ENCODE results near the gene P4HB. TPM values are rescaled to one million over a fixed set of nuclear protein-coding genes. Genes with fewer than 3 reads are reported as not detected.

The P4HB gene
- total RNA-seq = 1,324 and 2,574 TPM in 2 replicates

DNA sequence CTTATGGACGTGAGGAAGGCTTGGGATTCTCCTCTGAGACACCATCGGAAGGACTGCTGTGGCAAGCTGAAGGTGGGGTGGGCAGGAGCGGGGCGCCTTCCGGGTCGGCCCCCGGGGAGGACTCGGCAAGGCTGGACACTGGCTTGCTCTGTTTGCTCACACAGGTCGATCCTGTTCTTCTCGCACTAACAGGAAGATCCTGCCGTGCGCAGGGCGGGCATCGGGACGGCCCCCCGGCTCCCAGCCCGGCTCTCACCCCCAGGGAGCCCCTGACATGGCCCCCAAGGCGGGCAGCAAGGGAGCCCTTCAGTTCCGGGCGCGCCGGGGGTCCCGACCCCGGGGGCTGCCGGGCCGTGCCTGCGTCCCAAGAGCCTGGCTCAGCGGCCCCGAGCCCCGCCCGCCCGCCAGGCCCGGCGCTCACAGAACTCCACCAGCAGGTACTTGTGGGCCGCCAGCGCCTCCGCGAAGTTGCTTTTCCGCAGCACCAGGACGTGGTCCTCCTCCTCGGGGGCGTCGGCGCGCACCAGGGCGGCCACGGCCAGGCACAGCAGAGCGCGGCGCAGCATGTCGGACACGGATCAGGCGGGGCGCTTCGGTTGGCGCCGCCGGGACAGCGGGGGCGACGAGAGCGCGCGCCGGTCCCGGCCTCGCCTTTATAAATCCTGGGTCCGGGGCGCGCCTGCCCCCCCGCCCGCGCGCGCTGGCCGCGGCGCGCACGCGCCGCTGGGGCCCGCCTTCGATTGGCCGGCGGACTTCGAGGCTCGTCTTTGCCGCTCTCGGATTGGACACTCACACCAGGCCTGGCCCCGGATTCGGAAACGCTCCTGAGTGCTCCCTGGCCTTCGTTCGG, at the start of gene P4HB:
P4HB (minus strand) TSS at position 630 of the 850 bp plus-strand sequence; CDS start at position 566, 64 bp downstream.

GRCh38 chr17:81902023-81902652, 41.8 kb upstream of the P4HB start, which contains the start of gene NPB:
NPB (plus strand) TSS chr17:81902238; CDS start chr17:81902278, 40 bp downstream.

GRCh38 chr17:81870981-81871386, 10.6 kb upstream of the P4HB start, which contains the start of gene ARHGDIA:
ARHGDIA (minus strand) TSS chr17:81871337; CDS start chr17:81869930, 1,407 bp downstream.

DNA sequence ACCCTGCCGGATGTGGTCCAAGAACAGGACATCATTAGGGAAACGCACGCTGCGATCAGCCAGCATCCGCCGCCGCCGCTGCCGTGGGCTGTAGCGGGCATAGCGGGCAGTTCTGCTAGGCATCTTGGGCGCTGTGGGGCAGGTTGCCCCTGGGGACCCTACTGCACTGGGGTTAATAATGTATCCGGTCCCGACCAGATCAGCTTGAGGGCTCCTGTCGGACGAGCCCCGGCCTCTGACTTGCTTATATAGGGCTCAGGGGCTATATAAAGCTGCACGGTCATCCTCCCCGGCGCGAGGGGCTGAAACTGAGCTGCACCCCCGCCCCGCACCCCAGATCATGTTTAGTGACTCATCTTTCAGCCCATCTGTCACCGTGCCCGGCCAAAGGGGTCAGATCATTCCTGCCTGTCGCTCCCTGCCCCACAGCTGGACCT, 25.5 kb downstream of the P4HB start, which contains the start of gene PPP1R27:
PPP1R27 (minus strand) TSS at position 220 of the 437 bp plus-strand sequence; CDS start at position 123, 97 bp downstream.

GRCh38 chr17:81833160-81833920, 27.0 kb downstream of the P4HB start, which contains the start of gene MCRIP1:
MCRIP1 (minus strand) TSS chr17:81833291; CDS start chr17:81824506, 8,785 bp downstream.

GRCh38 chr17:81803728-81804558, 56.4 kb downstream of the P4HB start, which contains the start of gene GCGR:
GCGR (plus strand) TSS chr17:81804150; CDS start chr17:81809019, 4,869 bp downstream.

Other genes with a start within 250 kb of the P4HB start
- gene NPLOC4, start 223.4 kb downstream of the P4HB start, total RNA-seq = 44.8 and 48.2 TPM in 2 replicates
- gene TSPAN10, start 223.3 kb downstream of the P4HB start, total RNA-seq = 1.2 and 1.4 TPM in 2 replicates
- not detected in 2 replicates for gene PDE6G, start 204.0 kb downstream of the P4HB start, total RNA-seq
- 40.1 and 72.2 TPM in 2 replicates for gene OXLD1, start 193.9 kb downstream of the P4HB start, total RNA-seq
- 11.3 and 16.8 TPM in 2 replicates for gene CCDC137, start 193.8 kb downstream of the P4HB start, total RNA-seq
- 27.7 and 51.7 TPM in 2 replicates for gene ARL16, start 176.7 kb downstream of the P4HB start, total RNA-seq
- gene HGS, start 176.5 kb downstream of the P4HB start, total RNA-seq = 56.9 and 81.2 TPM in 2 replicates
- gene MRPL12, start 157.2 kb downstream of the P4HB start, total RNA-seq = 51.1 and 76.6 TPM in 2 replicates
- 10.7 and 22.4 TPM in 2 replicates for gene SLC25A10, start 148.3 kb downstream of the P4HB start, total RNA-seq
- gene GCGR, start 56.4 kb downstream of the P4HB start, total RNA-seq = not detected in 2 replicates
- gene MCRIP1, start 27.2 kb downstream of the P4HB start, total RNA-seq = 131 and 142 TPM in 2 replicates
- gene PPP1R27, start 25.5 kb downstream of the P4HB start, total RNA-seq = not detected in 2 replicates
- gene ARHGDIA, start 10.8 kb upstream of the P4HB start, total RNA-seq = 174 and 302 TPM in 2 replicates
- gene ALYREF, start 31.1 kb upstream of the P4HB start, total RNA-seq = 83.6 and 98.5 TPM in 2 replicates
- 192 and 206 TPM in 2 replicates for gene ANAPC11, start 31.2 kb upstream of the P4HB start, total RNA-seq
- 1.1 and 2.0 TPM in 2 replicates for gene NPB, start 41.7 kb upstream of the P4HB start, total RNA-seq
- gene PCYT2, start 50.9 kb upstream of the P4HB start, total RNA-seq = 61.2 and 85.8 TPM in 2 replicates
- gene SIRT7, start 57.6 kb upstream of the P4HB start, total RNA-seq = 10.7 and 10.8 TPM in 2 replicates
- 14.4 and 23.2 TPM in 2 replicates for gene MAFG, start 67.2 kb upstream of the P4HB start, total RNA-seq
- 121 and 144 TPM in 2 replicates for gene PYCR1, start 76.8 kb upstream of the P4HB start, total RNA-seq
- not detected in 2 replicates for gene MYADML2, start 86.7 kb upstream of the P4HB start, total RNA-seq
- not detected in 2 replicates for gene NOTUM, start 100.7 kb upstream of the P4HB start, total RNA-seq
- gene ASPSCR1, start 117.1 kb upstream of the P4HB start, total RNA-seq = 13.2 and 15.6 TPM in 2 replicates
- 44.6 and 69.1 TPM in 2 replicates for gene CENPX, start 162.3 kb upstream of the P4HB start, total RNA-seq
- gene LRRC45, start 162.8 kb upstream of the P4HB start, total RNA-seq = 14.4 and 15.6 TPM in 2 replicates
- gene RAC3, start 171.1 kb upstream of the P4HB start, total RNA-seq = 17.4 and 21.6 TPM in 2 replicates
- 91.7 and 113 TPM in 2 replicates for gene DCXR, start 177.2 kb upstream of the P4HB start, total RNA-seq
- gene RFNG, start 191.3 kb upstream of the P4HB start, total RNA-seq = 51.6 and 58.4 TPM in 2 replicates
- 78.2 and 81.1 TPM in 2 replicates for gene GPS1, start 191.4 kb upstream of the P4HB start, total RNA-seq
- gene DUS1L, start 205.3 kb upstream of the P4HB start, total RNA-seq = 30.2 and 57.8 TPM in 2 replicates
- 108 and 137 TPM in 2 replicates for gene FASN, start 237.7 kb upstream of the P4HB start, total RNA-seq